Peyer's patch (tissue), 4 donors: ENCODE measurements around the gene PATJ. TPM values are rescaled to one million over a fixed set of nuclear protein-coding genes. Genes with fewer than 3 reads are reported as not detected.
"Not testable (repeated sequence)": the region's sequence is repeated elsewhere in the genome, so short reads cannot be mapped to it uniquely, and the experiment has no call there.

Experiments used
- DNase-seq, 3 donors: peaks; one replicate each; pipeline ENCODE4 v3.0.0-alpha.2; 2017 to 2019
- H3K27ac ChIP-seq, 4 donors: fragments of 200-600 bp; sonication (generic); one replicate each; pipeline ENCODE4 v1.5.1; 2016 to 2019
- H3K27me3 ChIP-seq, 2 donors: fragments of 200-600 bp; sonication (generic); one replicate each; pipeline ENCODE4 v1.5.1; 2019
- H3K36me3 ChIP-seq, 3 donors: fragments of 200-600 bp; sonication (generic); one replicate each; pipeline ENCODE4 v1.5.1; 2016 to 2019
- H3K4me1 ChIP-seq, 4 donors: fragments of 200-600 bp; sonication (generic); one replicate each; pipeline ENCODE4 v1.5.1; 2016 to 2019
- H3K4me3 ChIP-seq, 4 donors: fragments of 200-600 bp; sonication (generic); 1 replicate in 3 of 4; 2 replicates in 1 of 4; pipeline ENCODE4 v1.5.1; 2016 to 2019; ENCODE audit warnings: mild to moderate bottlenecking in 1 of 4
- H3K9me3 ChIP-seq, 4 donors: fragments of 200-600 bp; sonication (generic); one replicate each; pipeline ENCODE4 v1.5.1; 2016 to 2019; ENCODE audit warnings: mild to moderate bottlenecking in 1 of 4
- POLR2A ChIP-seq, 2 donors: fragments of 450-650 bp; IDR thresholded peaks; one replicate each; pipeline ENCODE4 v1.5.1; 2017; ENCODE audit warnings: antibody characterized with exemption in 2 of 2, mild to moderate bottlenecking in 2 of 2, moderate library complexity in 2 of 2
- total RNA-seq, 4 donors: library from RNA; depleted of rRNA; stranded (reverse); fragments of >200 nt; gene quantifications; one replicate each; pipeline ENCODE4 v1.1.0, GENCODE V29; 2016
- TF ChIP-seq, protein P1 (sequence below), 6 experiments: fragments of 450-650 bp in 4 of 6; fragments of 200-600 bp in 2 of 6; sonication (generic) in 1 of 6; IDR thresholded peaks; one replicate each; pipeline ENCODE4 v1.5.1; 2017 to 2019; ENCODE audit warnings: antibody characterized with exemption in 6 of 6, mild to moderate bottlenecking in 3 of 6, moderate library complexity in 1 of 6

Gene PATJ
- total RNA-seq, 4 donors from 2014 or later = 142 to 153 (median 153) TPM

GRCh38 chr1:61825393-61825792 is 83.1 kb downstream of the PATJ start:
- no peak for DNase-seq
- TF ChIP-seq POLR2A (IDR thresholded peaks at IDR 0.05) = no peak
- TF ChIP-seq, protein P1, sequence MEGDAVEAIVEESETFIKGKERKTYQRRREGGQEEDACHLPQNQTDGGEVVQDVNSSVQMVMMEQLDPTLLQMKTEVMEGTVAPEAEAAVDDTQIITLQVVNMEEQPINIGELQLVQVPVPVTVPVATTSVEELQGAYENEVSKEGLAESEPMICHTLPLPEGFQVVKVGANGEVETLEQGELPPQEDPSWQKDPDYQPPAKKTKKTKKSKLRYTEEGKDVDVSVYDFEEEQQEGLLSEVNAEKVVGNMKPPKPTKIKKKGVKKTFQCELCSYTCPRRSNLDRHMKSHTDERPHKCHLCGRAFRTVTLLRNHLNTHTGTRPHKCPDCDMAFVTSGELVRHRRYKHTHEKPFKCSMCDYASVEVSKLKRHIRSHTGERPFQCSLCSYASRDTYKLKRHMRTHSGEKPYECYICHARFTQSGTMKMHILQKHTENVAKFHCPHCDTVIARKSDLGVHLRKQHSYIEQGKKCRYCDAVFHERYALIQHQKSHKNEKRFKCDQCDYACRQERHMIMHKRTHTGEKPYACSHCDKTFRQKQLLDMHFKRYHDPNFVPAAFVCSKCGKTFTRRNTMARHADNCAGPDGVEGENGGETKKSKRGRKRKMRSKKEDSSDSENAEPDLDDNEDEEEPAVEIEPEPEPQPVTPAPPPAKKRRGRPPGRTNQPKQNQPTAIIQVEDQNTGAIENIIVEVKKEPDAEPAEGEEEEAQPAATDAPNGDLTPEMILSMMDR (IDR thresholded peaks at IDR 0.05) = no peak
- Histone ChIP-seq H3K4me3 (no peak overlapping the region), H3K27ac (no peak overlapping the region), H3K9me3 (no peaks in the 10 kb centered on the region), H3K27me3 (no peaks in the 10 kb centered on the region), H3K4me1 (no peaks in the 10 kb centered on the region), H3K36me3 (peaks cover 0 to 67% (median 0%) of the 10 kb centered on the region in 3 donors)

GRCh38 chr1:61828805-61829204 is 86.5 kb downstream of the PATJ start:
- Histone ChIP-seq H3K9me3 (no peaks in the 10 kb centered on the region), H3K4me1 (no peaks in the 10 kb centered on the region), H3K27ac (no peak overlapping the region), H3K36me3 (peaks cover 0 to 43% (median 0%) of the 10 kb centered on the region in 3 donors), H3K27me3 (no peaks in the 10 kb centered on the region), H3K4me3 (no peak overlapping the region)
- TF ChIP-seq, protein P1 (IDR thresholded peaks at IDR 0.05) = no peak
- TF ChIP-seq POLR2A (IDR thresholded peaks at IDR 0.05) = no peak
- DNase-seq = no peak

GRCh38 chr1:61836649-61837048 is 94.4 kb downstream of the PATJ start:
- Histone ChIP-seq H3K27me3 (no peaks in the 10 kb centered on the region), H3K4me1 (no peaks in the 10 kb centered on the region), H3K36me3 (peaks cover 0 to 3% (median 0%) of the 10 kb centered on the region in 3 donors), H3K27ac (peak overlapping the region in 1 of 4 donors; percentile 33), H3K4me3 (no peak overlapping the region), H3K9me3 (no peaks in the 10 kb centered on the region)
- TF ChIP-seq, protein P1 (IDR thresholded peaks at IDR 0.05) = no peak
- no peak for TF ChIP-seq POLR2A (IDR thresholded peaks at IDR 0.05)
- no peak for DNase-seq

DNA sequence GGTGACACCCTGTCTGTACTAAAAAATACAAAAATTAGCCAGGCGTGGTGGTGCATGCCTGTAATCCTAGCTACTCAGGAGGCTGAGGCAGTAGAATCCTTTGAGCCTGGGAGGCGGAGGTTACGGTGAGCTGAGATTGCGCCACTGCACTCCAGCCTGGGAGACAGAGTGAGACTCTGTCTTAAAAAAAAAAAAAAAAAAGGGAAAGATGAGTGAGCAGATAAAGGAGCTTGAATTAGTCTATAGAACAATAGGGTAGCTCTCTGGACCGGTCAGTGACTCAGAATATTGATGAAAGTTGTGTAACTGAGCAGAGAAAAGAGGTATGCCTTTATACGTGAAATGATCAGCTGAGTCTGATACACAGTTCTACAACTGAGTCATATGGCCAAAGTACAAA is 95.3 kb downstream of the PATJ start:
- peak in 1 of 3 donors; percentile 64 for DNase-seq
- peak overlapping the region in 1 of 4 donors; percentile 33 for H3K27ac ChIP-seq
- not testable (repeated sequence) for H3K27me3 ChIP-seq, H3K9me3 ChIP-seq, H3K4me1 ChIP-seq, H3K36me3 ChIP-seq, H3K4me3 ChIP-seq

GRCh38 chr1:61839679-61840078 is 97.4 kb downstream of the PATJ start:
- Histone ChIP-seq H3K4me3 (no peak overlapping the region), H3K27ac (no peak overlapping the region), H3K36me3 (no peaks in the 10 kb centered on the region), H3K9me3 (no peaks in the 10 kb centered on the region), H3K27me3 (no peaks in the 10 kb centered on the region), H3K4me1 (no peaks in the 10 kb centered on the region)
- TF ChIP-seq, protein P1 (IDR thresholded peaks at IDR 0.05) = no peak
- no peak for TF ChIP-seq POLR2A (IDR thresholded peaks at IDR 0.05)
- DNase-seq = no peak

- no peak for TF ChIP-seq POLR2A (IDR thresholded peaks at IDR 0.05)
- TF ChIP-seq, protein P1 (IDR thresholded peaks at IDR 0.05) = no peak
- no peaks in the 10 kb centered on the region for H3K4me1 ChIP-seq
- H3K27me3 ChIP-seq = no peaks in the 10 kb centered on the region
- DNase-seq = no peak
- no peaks in the 10 kb centered on the region for H3K9me3 ChIP-seq
- H3K4me3 ChIP-seq = no peak overlapping the region
- no peak overlapping the region for H3K27ac ChIP-seq
- H3K36me3 ChIP-seq = no peaks in the 10 kb centered on the region
Observed at GRCh38 chr1:61842036-61842435, 99.8 kb downstream of the PATJ start.
